T-helper 1 cell treated with Interleukin-12 subunit alpha and Interleukin-12 subunit beta and Interleukin-4 antibody, amounts not matched to agents 30 μg/mL and 1 μg/mL, for 36 hours (primary cell): ENCODE results near the gene HOXA7.
A peak's percentile ranks its signal among the peaks of the same experiment; 100 is the strongest.

Experiments used
- H3K27ac Mint-ChIP-seq: one replicate; pipeline ENCODE4 v1.8.0; 2021; ENCODE audit warnings: mild to moderate bottlenecking, mixed read lengths
- H3K27me3 Mint-ChIP-seq: one replicate; pipeline ENCODE4 v1.8.0; 2021; ENCODE audit warnings: low read depth, mixed read lengths
- H3K36me3 Mint-ChIP-seq: one replicate; pipeline ENCODE4 v1.8.0; 2021; ENCODE audit warnings: low read depth, mixed read lengths
- H3K4me1 Mint-ChIP-seq: one replicate; pipeline ENCODE4 v1.8.0; 2021; ENCODE audit warnings: low read depth, mixed read lengths
- H3K4me3 Mint-ChIP-seq: one replicate; pipeline ENCODE4 v1.8.0; 2021; ENCODE audit warnings: mild to moderate bottlenecking, moderate library complexity, mixed read lengths
- H3K9me3 Mint-ChIP-seq: one replicate; pipeline ENCODE4 v1.8.0; 2021; ENCODE audit warnings: mixed read lengths

The HOXA7 gene

DNA sequence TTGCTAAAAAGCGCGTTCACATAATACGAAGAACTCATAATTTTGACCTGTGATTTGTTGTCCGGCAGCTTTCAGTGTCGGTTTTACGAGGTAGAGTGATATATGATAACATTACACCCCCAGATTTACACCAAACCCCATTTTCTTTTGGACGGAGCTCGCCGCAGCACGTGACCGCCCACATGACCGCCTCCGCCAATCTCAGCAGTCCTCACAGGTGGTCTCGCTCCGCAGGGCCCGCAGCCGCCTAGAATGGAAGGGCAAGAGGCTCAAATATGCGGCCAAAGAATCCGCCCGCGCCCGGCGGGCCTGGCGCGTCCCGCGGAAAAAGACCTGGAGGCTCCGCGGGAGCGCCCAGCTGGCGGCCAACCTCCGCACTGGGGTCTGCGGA lies at the start of gene HOXA7:
TSS of gene HOXA7 (minus strand) at position 168 of the 391 bp plus-strand sequence. CDS start at position 38, 130 bp downstream.
- peaks cover 92% of the 10 kb centered on the region for H3K27me3 Mint-ChIP-seq
- H3K9me3 Mint-ChIP-seq: no peaks in the 10 kb centered on the region
- peaks cover 16% of the 10 kb centered on the region for H3K4me1 Mint-ChIP-seq
- H3K36me3 Mint-ChIP-seq: peaks cover 5% of the 10 kb centered on the region
- peak within 1 kb of the TSS; percentile 46 for H3K4me3 Mint-ChIP-seq
- peak within 1 kb of the TSS; percentile 82 for H3K27ac Mint-ChIP-seq

DNA sequence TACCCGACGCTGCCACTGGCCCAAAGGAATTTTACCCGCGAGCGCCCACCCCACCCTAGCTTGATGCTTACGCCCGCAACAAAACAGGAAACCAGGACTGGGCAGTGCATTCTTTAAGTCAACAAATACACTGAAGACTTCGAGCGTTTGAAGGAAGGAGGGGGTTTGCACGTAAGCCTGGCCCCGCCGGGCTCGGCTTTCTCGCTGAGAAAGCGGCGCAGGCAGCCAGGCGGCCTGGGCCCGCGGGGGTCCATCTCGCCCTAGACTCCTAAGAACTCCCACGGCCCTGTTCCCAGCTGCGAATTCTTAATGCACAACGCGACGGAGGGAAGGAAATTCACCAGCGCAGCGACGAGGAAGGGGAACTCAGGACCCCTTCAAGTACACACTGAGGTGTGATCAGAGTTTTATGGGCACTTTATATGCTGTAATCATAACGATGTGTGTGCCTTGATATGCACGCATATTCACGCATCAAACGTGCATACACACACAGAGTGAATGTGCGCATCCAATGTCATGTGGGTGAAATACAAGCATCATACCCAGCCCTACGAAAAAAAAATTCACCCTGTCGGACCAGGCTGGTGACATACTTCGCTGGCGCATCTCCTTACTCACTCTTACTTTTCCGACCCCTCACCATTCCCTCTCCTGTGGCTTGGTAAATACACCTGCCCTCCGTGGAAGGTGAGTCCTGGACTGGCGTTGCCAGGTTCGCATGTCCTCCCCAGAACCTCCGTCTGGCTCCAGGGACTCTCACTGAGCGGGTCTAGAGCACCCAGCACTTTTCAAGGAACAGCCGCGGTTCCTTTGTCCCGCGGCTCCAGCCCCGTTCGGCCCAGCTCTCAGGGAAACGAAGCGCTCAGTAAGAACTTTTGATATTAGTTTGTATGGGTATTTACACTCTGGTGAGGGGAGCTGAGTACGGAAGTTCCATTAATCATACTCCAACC lies 49.1 kb upstream of the HOXA7 start:
- no peak overlapping the region for H3K4me3 Mint-ChIP-seq
- H3K4me1 Mint-ChIP-seq: peaks cover 14% of the 10 kb centered on the region
- peaks cover 96% of the 10 kb centered on the region for H3K27me3 Mint-ChIP-seq
- H3K36me3 Mint-ChIP-seq: no peaks in the 10 kb centered on the region
- H3K27ac Mint-ChIP-seq: no peak overlapping the region
- H3K9me3 Mint-ChIP-seq: no peaks in the 10 kb centered on the region

DNA sequence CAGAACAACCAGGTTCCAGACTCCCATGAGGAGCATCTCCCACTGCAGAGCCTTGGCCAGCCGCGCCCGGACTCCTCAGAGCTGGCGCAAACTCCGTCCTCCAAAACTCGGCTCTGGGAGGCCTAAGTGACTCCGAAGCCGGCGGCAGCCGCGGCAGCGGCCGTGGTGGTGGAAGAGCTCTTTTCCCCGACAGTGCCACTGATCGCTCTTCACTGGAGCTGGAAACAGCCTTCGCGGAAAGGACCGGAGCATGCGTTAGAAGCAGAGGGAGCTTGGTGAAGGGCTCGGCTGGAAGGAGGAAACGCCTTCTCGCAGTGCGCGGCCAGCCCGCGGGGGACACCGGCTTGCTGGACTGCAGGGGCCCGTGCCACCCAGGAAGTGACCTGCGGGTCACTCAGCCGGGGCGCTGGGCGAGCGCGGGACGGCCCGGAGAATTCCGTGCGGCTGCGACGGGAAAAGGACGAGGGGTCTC lies 48.4 kb upstream of the HOXA7 start:
- H3K27me3 Mint-ChIP-seq: peaks cover 93% of the 10 kb centered on the region
- H3K9me3 Mint-ChIP-seq: no peaks in the 10 kb centered on the region
- H3K4me3 Mint-ChIP-seq: no peak overlapping the region
- no peaks in the 10 kb centered on the region for H3K36me3 Mint-ChIP-seq
- H3K4me1 Mint-ChIP-seq: peaks cover 9% of the 10 kb centered on the region
- H3K27ac Mint-ChIP-seq: no peak overlapping the region

DNA sequence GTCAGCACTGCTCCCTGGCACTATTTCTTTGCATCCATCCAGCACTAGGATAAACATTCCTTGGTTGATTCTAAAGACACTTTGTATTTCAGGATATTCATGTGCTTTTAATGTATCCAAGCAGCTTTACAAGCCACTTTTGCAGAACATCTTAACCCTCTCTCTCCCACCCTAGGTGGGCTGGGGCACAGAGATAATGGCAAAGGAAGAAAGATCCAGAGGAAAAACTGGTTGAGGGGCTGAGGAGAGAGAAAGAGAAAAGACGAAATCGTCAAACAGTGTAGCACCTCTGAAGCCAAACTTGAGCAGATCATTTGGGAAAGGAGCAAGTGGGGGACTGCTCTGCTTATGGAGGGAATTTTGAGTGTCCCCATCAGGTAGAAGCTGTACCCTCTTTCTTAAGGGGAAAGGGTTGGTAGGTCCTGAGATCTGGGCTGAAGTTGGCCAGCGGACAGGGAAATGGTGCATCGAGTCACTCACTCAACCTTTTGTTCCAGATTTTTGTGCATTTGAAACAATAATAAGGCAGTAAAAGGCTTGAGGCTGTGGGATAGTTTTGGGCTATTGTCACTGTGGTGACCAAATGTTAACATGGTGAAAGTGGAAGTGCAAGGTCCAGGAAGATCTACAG lies 47.6 kb upstream of the HOXA7 start:
- Mint-ChIP-seq H3K27me3 (peaks cover 87% of the 10 kb centered on the region), H3K9me3 (no peaks in the 10 kb centered on the region), H3K36me3 (no peaks in the 10 kb centered on the region), H3K27ac (peak overlapping the region; percentile 11), H3K4me1 (peaks cover 9% of the 10 kb centered on the region), H3K4me3 (no peak overlapping the region)

DNA sequence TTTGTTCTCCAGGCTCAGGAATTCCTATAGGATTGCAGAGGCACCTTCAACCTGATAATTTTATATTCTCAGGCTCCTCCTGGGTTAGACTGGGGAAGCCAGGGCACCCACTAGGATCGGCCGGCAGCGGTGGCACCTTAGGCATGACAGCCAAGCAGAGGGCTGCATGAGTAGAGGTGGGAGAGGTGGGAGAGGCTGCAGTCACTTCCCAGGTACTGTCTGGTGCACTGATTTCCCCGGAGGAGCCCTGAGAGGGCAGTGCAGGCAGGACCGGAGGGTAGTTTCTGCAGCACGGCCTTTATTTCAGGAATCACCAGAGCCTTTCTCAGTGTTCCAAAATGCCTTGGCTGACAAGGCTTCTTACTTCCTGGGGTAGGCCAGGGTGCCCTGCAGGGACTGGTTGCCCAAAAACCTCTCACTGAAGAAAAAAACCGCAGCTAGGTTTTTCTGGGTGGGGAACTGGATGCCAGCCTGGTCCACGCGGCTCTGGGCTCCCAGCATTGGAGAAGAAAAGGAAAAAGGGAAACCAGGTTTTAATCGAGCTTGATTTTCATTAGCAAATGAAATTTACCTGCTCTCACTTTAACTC lies 47.0 kb upstream of the HOXA7 start:
- Mint-ChIP-seq H3K27ac (no peak overlapping the region), H3K9me3 (no peaks in the 10 kb centered on the region), H3K4me1 (peaks cover 9% of the 10 kb centered on the region), H3K36me3 (no peaks in the 10 kb centered on the region), H3K4me3 (no peak overlapping the region), H3K27me3 (peaks cover 87% of the 10 kb centered on the region)

DNA sequence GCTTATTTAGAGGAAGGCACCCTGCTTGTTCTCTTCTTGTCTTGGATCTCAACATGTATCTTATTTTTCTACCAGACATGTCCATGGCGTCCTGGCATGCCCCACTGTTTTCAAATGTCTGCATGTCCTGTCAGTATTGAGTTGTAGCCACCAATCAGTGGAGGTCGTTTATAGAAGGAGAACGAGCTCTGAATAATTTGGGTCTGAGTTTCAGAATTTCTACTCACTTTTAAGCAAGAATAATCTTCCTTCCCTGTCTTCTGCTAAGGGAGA lies 46.3 kb upstream of the HOXA7 start:
- H3K27ac Mint-ChIP-seq: no peak overlapping the region
- H3K9me3 Mint-ChIP-seq: no peaks in the 10 kb centered on the region
- peaks cover 88% of the 10 kb centered on the region for H3K27me3 Mint-ChIP-seq
- no peak overlapping the region for H3K4me3 Mint-ChIP-seq
- no peaks in the 10 kb centered on the region for H3K36me3 Mint-ChIP-seq
- H3K4me1 Mint-ChIP-seq: peaks cover 12% of the 10 kb centered on the region

DNA sequence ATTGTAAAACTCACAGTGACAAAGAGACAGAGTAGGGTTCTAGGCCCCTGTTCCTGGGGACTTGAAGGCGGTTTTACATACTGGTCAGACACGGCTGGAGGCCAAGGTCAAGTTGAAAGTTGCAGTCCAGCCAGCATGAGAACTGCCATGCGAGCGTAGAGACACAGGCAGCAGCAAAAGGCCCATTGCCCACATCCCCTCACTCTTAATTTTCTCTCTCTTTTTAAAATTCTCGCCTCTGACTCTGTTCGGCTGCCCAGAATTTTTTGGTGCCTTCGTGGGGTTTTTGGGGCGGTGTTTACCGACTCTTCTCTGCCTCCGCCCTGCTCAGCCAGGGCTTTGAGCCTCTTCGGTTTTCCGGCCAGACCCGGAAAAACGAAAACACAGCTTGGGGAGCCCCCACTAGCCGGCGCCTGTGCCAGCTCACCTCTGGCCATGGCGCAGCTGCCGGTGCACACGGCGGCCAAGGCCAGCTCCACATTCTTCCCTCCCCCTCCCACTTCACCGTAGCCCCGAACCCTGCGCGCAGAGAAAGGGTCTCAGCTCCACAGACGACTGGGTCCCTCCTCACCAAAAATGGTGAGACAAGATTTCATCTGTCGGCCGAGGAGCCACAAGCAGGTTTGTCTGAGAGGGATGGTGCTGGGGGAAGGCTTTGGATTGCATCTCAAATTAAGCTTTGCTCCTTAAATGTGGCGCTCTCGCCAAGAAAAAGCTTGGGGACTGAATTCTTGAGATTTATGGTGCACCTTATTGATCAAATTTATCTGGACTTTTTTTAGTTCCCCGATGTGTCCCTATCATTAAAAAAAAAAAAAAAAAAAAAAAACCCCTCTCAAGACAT lies 45.8 kb upstream of the HOXA7 start:
- no peak overlapping the region for H3K27ac Mint-ChIP-seq
- H3K4me3 Mint-ChIP-seq: no peak overlapping the region
- H3K27me3 Mint-ChIP-seq: peaks cover 88% of the 10 kb centered on the region
- H3K4me1 Mint-ChIP-seq: peaks cover 12% of the 10 kb centered on the region
- no peaks in the 10 kb centered on the region for H3K9me3 Mint-ChIP-seq
- H3K36me3 Mint-ChIP-seq: no peaks in the 10 kb centered on the region

DNA sequence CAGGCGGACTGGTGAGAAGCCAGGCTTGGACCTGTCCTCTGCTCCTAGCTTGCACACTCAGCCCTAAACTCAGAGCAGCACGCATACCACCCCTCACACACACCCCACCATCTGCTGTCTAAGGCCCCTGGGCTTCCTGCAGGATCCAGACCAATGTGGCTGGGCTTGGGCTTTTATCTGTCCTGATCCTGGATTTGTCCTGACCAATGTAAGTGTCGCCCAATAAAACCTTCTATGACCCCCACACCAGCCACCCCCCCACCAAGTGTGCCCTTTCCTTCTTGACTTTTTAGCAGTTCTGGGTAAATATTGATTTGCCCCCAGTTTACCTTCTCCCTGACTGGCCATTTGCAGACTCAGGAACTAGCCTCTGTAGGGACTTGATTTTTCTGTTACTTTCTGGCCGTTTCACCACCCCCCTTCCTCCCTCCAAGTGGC lies 45.1 kb upstream of the HOXA7 start:
- Mint-ChIP-seq H3K36me3 (no peaks in the 10 kb centered on the region), H3K4me1 (peaks cover 12% of the 10 kb centered on the region), H3K27me3 (peaks cover 88% of the 10 kb centered on the region), H3K4me3 (no peak overlapping the region), H3K9me3 (no peaks in the 10 kb centered on the region), H3K27ac (no peak overlapping the region)

DNA sequence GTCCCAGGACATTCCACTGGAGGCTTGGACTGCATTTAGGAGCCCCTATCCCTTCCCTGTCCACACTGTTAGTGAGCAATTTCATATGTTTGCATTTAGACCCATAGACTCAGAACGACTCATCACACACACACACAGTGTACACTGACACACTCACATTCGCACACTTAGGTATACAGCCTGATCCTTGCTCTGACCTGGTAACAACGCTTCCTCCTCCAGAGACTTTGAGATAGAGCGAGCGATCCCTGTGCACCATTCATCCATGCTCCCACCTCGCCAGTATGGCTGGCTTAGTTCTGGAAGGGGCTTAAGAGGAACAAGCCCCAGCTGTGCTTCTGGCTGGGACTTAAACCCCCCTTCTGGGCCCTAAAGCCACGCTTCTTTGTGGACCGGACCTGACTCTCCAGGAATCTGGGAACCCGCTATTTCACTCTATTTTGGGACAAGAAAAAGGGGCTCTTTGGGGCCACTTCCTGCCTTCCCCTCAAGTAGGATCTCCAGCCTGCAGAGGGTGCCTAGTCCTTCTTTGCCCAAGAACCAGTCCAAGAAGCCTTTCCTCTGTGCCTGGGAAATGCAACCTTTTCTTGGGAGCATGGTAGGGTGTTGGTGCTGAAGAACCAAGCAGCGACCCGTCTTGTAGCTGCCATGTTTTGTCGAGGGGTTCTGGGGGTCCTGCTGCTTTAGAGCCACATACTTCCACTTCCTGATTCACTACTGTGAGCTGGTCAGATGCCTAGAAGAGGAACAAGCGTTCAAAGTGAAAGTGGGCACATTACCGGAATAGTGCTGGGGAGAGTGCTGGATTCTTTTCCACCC lies 44.5 kb upstream of the HOXA7 start:
- H3K4me3 Mint-ChIP-seq: peak overlapping the region; percentile 7
- peaks cover 12% of the 10 kb centered on the region for H3K4me1 Mint-ChIP-seq
- peaks cover 87% of the 10 kb centered on the region for H3K27me3 Mint-ChIP-seq
- H3K9me3 Mint-ChIP-seq: no peaks in the 10 kb centered on the region
- H3K27ac Mint-ChIP-seq: peak overlapping the region; percentile 72
- H3K36me3 Mint-ChIP-seq: no peaks in the 10 kb centered on the region

DNA sequence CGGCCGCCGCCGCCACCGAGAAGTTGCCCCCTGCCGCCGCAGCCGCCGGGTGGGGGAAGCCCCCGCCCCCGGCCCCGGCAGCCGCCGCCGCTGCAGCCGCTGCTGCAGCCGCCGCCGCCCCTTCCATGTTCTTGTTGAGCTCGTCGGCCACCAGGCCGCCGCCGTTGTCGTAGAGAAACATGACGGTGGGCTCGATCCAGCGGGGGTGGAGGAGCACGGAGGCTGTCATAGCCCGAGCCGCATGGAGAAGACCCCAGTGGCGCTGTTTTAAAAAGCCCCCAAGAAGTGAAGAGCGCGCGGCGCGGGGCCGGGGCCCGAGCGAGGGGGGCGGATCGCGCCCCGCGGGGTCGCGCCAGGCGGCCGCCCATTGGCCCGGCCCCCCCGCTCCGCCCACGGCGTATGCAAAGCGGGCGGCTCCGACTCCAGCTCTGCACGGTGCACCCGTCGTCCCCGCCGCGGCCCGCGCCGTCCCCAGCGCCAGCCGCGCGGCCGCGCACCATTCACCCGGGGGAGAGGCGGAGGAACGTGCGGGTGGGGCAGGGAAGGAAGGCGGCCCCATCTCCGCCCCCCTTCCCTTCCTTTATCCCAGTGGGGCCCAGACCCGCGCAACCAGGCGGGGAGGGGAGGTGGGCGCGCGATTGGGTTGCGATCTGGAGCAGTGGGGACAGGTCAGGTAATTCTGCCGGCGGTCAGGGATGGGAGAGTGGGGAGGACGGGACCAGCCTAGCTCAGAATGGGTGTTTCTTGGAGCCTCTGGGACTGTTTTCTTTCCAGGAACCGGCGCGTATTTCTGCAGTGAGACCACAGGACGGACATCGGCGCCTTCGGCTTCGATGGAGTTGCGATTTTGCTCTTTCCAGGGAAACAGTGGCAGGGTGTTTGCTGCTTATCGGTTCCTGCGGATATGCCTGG lies 43.6 kb upstream of the HOXA7 start, which contains the start of gene HOXA13:
TSS of gene HOXA13 (minus strand) at position 243 of the 912 bp plus-strand sequence. CDS start at position 229, 14 bp downstream.
- no peaks in the 10 kb centered on the region for H3K36me3 Mint-ChIP-seq
- H3K27ac Mint-ChIP-seq: peak within 1 kb of the TSS; percentile 82
- H3K4me1 Mint-ChIP-seq: peaks cover 9% of the 10 kb centered on the region
- peaks cover 86% of the 10 kb centered on the region for H3K27me3 Mint-ChIP-seq
- H3K9me3 Mint-ChIP-seq: no peaks in the 10 kb centered on the region
- H3K4me3 Mint-ChIP-seq: peak within 1 kb of the TSS; percentile 7

DNA sequence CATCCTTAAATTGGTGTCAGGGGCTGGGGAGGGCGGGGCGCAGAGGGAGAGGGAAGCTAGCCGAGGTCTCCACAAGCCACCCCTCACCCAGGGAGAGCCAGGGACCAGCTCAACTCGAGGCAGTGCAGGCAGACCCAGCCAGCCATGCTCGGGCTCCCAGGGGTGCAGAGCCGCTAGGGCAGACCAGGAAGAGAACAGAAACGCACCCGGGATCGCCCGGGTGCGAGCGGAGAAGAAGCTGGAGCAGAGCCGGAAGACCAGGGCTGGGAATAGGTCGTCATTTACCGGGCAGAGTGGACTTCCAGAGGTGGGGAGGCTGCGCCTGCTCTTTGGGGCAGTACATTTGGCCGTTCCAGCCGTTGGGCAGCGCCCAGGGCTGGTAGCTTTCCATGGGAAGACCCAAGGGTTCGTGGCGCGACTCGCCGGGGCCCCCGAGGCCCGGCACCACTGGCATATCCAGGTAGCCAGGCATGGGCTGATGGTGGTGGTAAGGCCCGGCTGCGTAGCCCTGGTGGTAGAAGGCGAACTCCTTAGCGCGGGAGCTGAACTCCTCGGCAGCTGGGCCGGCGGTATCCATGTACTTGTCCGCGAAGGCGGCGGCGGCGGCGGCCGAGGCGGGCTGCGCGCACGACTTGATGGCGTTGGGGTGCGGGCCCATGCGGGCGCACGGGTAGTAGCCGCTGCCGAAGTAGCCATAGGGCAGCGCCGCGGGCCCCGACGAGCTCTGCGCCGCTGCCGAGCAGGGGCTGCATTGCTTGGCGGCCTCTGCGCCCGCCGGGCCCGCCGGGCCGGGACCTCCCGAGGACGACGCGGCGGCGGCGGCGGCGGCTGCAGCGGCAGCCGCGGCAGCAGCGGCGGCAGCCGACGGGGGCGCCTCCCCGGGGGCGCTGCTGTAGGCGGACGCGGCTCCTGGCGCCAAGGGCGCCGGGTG lies 42.7 kb upstream of the HOXA7 start:
- Mint-ChIP-seq H3K4me1 (peaks cover 9% of the 10 kb centered on the region), H3K27ac (peak overlapping the region; percentile 82), H3K27me3 (peaks cover 87% of the 10 kb centered on the region), H3K9me3 (no peaks in the 10 kb centered on the region), H3K36me3 (no peaks in the 10 kb centered on the region), H3K4me3 (no peak overlapping the region)
